ENCODE data around the gene SH3BP1. TPM values are rescaled to one million over a fixed set of nuclear protein-coding genes. Genes with fewer than 3 reads are reported as not detected.
A peak's percentile ranks its signal among the peaks of the same experiment; 100 is the strongest.
"Not testable (repeated sequence)": the region's sequence is repeated elsewhere in the genome, so short reads cannot be mapped to it uniquely, and the experiment has no call there.

The SH3BP1 gene
- polyA plus RNA-seq, 3 donors = 18.1 to 19.7 (median 19.5) TPM

DNA sequence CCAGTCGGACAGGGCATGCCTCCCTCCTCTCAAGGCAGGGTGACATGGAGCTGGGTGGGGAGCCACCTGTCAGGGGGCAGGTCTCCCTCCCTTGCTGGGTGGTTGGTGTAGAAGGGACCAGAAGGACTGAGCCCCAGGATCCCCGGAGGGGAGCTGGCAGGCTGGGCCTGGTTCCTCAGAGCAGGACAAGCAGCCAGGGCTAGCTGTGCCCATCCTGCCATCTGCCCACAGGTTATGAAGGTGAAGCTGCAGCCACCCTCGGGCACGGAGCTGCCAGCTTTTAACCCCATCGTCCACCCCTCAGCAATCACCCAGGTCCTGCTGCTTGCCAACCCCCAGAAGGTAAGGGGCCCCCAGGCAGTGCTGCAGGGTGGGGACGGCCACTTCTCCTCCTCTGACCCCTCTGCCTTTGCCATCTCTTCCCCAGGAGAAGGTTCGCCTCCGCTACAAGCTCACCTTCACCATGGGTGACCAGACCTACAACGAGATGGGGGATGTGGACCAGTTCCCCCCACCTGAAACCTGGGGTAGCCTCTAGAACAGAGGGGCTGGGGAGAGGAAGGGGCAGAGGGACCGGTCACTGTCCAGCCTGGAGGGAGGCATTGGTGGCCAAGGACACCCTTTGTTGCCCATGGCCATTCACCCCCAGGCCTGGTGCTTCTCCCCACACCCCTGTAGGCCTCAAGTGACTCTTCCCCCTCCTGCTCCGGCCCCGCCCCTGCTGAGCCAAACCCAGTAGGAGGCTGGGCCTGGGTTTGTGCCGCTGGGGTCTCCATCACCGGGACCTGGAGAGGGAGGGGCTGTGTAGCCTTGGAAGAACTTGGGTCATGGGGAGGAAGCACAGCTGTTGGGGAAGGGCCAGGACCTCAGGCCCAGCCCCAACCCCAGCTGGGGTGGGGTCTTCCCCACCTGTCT, 7.0 kb upstream of the SH3BP1 start:
- no peak for DNase-seq

DNA sequence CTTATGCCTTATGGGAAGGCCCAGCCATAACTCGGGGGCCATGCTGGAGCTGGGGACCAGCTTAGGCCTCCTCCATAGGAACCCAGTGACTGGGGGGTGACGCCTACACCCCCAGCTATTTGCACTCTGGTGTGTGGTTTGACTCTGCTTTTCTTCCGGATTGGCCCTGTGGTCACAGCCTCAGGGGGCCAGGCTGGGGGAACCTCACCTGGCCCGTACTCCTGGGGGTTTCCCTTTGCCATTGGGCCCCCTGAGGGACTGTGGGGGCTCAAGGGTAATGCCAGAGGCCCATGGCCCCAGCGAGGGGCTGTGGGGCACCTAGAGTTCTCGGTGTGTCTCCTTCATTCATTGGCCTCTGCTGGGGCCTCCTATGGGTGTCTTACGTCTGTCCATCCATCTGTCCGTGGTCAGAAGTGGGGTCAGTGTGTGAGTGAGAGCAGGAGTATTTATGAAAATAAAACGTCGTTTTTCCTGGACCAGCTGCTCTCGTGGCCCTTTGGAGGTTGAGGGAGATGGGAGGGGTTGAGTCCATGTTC, 6.3 kb upstream of the SH3BP1 start:
- DNase-seq = no peak

DNA sequence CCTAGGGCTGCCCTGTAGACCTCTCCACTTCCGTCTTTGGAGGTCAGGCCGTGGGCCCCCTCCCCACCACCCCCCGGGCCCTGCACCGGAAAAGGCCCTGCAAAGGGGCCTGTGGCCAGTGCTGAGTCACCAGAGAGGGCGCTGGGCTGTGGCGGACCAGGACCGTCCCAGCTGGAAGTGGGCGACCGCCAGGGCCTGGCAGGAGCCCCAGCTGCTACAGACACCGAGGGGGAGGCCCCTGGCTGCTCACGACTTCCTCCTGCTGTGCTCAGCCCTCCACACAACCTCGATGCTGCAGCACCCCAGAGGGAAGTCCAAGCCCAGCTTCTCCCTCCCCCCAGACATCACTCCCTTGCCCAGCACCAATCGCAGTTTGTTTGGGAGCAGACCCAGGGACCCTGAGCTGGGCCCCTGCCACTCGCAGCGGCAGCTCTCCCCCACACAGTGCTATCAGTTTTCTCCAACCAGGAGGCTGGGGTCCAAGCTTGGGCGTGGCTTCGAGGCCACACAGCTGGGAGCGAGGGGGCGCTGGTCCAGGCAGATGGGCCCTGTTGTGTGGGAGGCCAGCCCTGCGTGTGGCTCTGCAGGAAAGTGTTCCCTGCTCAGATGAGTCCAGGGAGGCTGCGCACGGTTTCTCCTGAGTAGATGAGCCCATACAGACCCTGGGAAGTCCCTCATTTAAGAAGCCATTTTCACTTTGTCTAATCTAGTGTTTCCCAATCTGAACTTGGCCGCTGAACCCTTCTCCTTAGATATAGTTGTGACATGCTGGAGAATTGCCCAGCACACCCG, 5.6 kb upstream of the SH3BP1 start:
- DNase-seq = peak; percentile 96

DNA sequence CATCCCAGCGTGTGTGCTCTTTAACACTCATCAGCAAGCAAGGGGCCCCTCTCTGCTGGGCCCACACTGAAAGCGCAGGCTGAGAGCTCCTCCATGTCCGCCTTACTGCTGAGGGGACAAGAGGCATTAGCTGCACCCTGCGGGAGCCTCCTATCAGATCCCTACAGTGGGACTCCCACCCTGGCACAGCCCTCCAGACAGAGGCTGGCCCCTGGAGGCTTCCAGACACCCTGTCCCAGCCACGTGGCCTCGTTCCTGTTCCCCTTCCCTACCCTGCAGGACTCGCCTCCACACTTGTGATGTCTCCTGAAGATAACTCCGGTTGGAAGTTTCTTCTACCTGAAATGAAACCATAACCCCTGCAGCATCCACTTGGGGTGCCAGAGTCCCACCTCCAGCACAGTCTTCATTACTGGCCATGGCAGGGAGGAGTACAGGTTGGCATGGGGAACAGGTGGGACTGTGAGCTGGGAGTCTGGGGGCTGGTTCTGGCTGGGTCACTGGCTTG, 5.0 kb upstream of the SH3BP1 start:
- DNase-seq = no peak

DNA sequence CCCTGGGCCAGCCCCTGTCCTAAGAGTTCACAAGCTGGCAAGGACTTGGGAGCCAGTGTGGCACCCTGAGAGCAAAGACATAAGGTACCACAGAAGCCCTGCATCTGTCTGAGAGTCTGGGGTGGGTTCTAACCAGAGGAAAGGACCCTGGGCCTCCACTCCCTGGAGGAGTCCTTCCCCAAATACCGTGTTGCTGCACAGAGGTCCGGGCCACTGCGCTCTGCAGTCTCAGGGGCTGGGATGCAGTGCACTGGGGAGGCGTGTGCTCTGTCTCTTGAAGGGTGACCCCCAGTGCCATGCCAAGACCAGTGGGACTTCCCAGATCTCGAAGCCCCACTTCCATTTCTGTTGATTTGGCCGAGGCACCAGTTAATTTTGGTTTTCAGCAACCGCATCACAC, 4.3 kb upstream of the SH3BP1 start:
- DNase-seq = no peak

DNA sequence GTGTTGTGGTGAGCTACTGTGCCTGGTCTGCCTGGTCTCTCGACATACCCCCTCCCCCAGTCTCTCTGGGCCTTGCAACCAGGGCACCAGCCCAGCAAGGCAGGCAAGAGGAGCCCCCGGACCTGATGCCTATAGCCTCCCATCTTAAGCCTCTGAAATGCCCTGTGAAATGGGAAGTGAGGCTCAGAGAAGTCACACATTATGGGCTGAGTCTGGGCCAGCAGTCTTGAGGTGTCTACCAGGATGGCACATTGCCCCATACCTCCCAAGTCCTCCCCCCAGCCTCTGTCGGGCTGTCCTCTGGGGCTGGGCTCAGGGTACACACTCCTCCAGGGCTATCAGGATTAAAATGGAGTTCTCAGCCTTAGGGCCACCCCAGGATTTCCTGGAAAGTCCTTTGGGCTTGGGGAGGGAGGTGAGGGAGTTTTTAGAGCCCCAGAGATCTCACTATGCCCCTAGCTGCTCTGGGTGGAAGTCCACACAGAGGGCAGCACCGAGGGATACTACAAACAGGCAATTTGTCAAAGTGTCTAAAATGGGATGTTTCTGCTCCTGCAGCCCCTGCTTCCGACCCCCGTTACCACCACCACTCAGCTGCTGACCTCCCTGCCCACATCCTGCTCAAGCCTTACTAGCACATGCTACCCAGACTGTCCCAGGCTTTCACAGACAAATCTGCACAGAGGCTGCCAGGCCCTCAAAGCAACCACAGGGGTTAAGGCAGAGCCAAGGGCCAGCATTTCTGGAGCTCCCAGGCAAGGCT, 3.1 kb upstream of the SH3BP1 start:
- DNase-seq = no peak

DNA sequence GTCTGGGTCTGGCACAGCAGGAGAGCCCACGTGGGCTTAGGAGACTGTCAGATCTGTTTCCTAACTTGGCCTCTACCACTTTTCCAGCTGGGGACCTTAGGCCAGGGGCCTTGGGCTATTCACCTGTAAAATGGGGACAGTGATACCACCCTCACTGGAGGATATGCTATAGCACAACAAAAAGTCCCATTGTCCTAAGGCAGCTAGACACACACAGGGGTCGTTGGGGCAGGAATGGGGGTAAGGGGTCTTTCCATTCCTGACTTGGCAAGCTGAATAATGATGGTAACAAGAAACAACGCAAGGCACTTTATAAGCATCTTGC, 2.6 kb upstream of the SH3BP1 start:
- DNase-seq = no peak

DNA sequence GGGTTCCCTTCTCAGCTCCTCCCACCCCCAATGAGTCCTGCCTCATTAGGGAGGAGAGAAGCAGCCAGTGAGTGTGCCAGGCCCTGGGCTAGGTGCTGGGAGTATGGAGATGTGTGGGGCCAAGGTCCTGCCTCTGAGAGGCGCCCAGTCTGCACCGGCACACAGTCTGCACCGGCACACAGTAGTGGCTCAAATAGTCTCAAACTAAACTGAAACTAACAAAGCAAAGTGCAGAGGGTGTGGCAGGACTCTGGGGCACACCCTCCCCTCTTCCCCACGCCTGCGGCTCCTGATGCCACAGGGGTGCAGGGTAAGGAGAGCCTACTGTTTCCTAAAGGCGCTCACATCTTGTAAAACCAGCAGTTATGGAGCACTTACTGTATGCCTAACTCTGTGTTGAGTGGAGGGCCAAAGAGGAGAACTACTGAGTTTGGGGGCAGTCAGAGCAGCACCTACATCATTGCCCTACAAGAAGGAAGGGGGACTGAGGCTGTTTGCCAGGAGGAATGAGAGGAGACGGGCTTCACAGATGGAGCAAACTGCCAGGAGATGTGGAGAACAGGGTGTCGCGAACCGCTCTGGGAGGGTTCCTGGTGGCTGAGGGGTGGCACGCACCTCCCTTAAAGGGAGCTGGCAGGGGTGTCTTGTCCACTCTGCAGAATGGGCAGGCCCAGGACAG, 939 bp upstream of the SH3BP1 start:
- DNase-seq = no peak

DNA sequence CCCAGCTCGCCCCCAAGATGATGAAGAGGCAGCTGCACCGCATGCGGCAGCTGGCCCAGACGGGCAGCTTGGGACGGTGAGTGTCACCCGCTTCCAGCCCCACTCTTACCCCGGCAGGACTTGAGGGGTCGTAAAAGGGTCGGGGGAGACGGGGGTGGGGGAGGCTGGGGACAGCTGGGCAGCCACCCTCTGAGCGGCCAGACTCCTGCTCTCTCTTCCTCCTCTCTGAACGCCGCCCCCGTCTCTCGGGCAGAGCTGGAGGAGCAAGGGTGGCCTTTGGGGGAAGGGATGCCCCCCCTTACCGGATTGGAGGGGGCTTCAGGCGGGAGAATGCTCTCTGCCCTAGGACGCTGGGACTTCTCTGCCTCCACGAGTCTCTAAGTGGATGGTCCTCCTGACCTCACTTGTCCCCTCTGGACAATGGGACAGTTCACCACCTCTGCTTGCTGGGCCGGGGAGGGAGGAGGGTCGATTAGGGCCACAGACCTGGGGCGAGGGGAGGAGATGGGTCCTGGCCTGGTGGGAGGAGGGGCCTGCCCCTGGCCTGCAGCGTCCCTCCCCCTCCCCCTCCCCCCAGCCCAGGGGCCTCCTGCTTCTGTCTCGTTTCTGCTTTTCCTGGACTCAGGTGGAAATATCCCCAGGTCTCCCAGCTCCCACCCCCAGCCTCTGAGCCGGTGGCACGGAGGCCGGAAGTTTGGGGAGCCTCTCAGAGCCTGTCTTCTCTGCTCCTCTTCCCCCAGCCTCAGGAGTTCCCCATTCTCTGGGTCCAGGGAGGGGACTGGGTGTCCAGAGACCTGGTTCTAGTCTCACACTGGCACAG, 512 bp downstream of the SH3BP1 start:
- no peak for DNase-seq

DNA sequence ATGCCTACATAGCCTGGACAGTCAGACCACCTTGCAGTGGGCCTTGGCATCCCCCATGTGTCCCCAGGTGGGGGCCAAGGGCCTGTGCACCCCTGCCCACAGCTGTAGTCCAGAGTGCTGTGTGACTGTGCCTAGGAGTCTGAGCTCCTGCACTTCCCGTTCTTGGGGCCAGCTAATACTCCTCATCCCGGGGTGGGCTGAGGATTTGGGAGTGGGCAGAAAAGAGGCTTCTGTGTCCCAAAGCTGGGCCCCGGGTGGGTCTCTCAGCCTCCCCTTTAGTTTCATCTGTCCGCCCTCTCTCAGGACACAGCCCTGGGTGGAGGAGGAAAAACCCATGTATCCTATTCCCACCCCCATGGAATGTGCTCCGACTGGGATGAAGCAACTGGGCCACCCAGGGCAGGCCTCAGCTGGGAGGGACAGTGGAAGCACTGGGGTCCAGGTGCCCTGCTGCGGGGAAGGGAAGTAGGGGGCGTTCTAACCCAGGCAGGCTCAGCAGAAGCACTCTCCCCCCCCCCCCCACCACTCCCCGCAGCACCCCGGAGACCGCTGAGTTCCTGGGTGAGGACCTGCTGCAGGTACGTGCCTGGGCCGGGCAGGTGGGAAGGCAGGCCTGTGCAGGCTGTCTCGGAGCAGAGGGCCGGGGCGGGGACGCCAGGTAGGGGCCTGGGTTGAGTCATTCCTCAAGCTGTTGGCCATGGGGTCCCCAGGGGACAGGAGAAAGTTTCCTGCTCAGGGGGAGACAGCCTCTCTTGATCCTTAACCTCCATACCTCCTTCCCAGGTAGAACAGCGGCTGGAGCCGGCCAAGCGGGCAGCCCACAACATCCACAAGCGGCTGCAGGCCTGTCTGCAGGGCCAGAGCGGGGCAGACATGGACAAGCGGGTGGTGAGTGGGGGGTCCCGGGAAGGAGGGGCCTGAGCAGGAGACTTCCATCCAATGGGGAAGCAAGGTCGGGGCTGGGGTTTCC, 1.4 kb downstream of the SH3BP1 start:
- DNase-seq = no peak

DNA sequence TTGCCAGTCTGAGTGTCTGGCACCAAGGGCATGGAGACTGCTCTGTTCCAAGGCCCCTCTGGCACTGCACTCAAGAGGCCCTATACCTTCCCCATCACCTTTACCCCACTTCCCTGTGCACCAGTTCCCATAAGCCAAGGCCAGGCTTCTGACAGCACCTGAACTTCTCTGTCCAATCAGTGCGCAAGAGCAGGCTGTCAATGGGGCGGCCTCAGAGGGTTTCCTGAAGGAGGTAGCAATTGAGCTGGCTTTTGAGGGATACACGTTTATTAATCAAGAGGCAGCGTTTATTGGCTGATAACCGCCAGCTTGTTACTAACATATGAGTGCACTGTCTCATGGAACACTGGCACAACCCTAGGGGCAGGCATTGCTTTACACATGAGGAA, 2.1 kb downstream of the SH3BP1 start:
- DNase-seq = no peak

DNA sequence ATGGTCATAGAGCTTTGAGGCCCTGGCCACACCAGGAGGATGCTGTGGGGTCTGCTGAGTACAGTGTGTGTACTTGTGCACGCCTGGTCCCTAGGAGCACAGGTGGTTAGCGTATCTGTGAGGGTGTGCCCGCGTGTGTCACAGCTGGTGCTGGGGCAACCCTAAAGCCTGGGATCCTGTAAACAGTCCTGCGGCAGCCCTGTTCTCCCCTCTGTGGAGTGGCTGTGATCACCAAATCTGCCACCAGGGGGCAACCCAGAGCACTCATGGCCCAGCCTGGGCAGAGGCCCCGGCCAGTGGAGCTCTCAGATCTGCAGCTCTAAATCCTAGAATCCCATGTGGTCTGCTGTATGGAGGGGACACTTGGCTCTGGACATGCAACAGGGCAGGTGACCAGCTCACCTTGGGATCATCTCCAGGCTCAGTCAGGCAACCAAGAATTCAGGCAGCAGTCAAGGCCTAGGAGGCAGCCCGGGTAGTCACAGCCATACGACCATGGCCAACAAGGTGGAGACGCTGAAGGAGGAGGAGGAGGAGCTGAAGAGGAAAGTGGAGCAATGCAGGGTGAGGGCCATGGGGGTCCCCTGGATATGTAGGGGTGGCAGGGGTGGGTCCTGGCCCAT, 3.9 kb downstream of the SH3BP1 start:
- DNase-seq = no peak

DNA sequence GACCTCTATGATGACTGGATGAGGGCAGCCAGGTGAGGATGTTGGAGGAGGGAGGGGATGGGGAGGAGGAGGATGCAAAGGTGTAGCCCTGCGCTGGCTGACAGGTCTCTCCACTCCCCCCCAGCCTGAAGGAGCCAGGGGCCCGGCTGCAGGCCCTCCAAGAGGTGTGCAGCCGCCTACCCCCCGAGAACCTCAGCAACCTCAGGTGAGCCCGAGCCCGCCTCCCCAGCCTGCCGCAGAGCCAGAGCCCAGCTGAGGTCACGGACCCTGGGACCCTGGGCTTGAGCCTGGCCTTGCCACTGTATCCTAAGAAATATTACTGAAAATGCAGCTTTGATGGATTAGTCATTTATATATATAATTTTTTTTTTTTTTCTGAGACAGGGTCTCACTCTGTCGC, 7.8 kb downstream of the SH3BP1 start:
- DNase-seq = no peak

DNA sequence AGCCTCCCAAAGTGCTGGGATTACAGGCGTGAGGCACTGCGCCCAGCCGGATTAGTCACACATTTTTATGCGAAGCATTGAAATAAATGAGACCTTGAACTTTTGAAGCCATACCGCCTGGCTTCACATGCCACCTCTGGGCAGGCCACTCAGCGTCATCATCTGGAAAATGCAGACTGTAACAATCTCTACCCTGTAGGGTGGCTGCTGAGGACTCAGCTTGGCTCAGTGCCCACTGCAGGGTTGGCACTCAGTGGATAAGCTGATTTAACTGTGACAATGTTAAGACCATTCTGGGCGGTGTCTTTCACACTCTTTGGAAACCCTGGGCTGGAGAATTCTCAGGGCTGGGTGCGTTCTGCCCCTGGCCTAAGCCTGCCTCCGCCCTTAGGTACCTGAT, 8.5 kb downstream of the SH3BP1 start:
- DNase-seq = no peak

DNA sequence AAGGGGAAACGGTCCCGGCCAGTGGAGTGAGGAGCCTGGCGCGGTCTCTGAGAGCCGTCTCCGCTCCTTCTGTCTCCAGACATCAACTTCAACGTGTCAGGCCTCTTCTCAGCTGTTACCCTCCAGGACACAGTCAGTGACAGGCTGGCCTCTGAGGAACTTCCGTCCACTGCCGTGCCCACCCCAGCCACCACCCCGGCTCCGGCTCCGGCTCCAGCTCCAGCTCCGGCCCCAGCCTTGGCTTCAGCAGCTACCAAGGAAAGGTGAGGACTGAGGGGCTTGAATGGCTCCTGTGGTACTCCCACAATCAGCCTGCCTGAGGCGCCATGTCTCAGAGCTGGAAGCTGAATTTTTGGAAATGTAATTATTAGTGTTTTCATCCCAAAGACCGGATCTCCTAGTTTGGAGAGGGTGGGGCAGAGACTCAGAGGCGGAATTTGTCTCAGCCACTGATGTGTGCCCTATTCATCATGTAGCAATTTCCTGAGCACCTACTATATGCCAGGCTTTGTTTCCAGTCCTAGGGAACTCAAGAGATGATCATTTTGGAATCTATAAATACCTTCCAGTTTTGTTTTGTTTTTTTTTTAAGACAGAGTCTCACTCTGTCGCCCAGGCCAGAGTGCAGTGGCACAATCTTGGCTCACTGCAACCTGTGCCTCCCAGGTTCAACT, 11.1 kb downstream of the SH3BP1 start:
- no peak for DNase-seq

DNA sequence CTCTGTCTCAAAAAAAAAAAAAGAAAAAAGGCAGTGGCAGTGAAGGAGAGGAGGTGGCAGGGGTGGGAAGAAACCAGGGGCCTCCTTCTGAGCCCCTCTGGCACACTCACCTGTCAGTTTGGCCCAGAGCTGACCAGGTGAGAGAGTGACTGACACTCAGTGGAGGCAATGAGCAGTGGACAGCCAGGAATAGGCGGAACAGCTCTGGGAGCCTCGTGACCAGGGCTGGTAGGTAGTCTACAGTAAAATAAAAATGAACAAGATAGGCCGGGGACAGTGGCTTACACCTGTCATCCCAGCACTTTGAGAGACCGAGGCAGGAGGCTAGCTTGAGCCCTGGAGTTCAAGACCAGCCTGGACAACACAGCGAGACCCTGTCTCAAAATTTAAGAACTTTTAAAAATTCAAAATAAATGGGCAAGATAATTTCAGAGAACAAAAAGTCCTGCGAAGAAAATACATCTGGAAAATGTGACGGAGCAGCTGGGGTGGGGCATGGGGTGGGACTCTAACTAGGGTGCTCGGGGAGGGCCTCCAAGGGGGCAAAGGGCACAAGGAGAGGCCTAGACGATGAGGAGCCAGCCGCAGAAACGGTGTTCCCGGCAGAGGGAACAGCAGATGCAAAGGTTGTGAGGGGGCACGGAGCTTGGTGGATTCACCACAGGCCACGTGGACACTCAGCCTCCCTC, 15.2 kb downstream of the SH3BP1 start:
- DNase-seq = no peak

DNA sequence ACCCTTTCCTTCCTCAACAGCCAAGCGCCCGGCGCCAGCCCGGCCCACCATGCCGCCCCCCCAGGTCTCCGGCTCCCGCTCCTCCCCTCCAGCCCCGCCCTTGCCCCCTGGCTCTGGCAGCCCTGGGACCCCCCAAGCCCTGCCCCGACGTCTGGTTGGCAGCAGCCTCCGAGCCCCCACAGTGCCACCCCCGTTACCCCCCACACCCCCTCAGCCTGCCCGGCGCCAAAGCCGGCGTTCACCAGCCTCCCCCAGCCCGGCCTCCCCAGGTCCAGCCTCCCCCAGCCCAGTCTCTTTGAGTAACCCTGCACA, 15.7 kb downstream of the SH3BP1 start:
- DNase-seq = no peak

DNA sequence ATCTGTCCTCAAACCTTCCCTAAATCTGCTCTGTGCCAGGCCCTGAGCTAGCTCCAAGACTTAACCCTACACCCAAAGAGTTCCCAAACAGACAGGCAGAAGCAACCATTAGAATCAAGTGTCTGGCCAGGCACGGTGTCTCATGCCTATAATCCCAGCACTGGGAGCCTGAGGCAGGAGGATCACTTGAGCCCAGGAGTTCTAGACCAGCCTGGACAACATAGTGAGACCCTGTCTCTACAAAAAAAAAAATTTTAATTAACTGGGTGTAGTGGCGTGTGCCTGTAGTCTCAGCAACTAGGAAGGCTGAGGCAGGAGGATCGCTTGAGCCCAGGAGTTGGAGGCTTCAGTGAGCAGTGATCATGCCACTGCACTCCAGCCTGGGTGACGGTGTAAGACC, 17.1 kb downstream of the SH3BP1 start:
- not testable (repeated sequence) for DNase-seq

All from renal pelvis (tissue), 4 donors.